Right lobe of liver (tissue), 4 donors: Measurements from ENCODE around the gene UTP14C.

Experiments
- POLR2A ChIP-seq: fragments of 450-650 bp; IDR thresholded peaks from one replicate; pipeline ENCODE4 v1.6.1; 2017; ENCODE audit warnings: antibody characterized with exemption, mild to moderate bottlenecking
- TF ChIP-seq, protein P1 (sequence below), 4 donors: fragments of 200-600 bp in 3 of 4; fragments of 450-650 bp in 1 of 4; IDR thresholded peaks; one replicate each; pipeline versions ENCODE4 v1.5.1 to v1.8.0; 2016 to 2022; ENCODE audit warnings: antibody characterized with exemption in 4 of 4, mild to moderate bottlenecking in 2 of 4
- donor health status: DM: no; HTN: no; CAD: no.
- donor health status: DM: no; HTN: no; CAD: no.
- donor health status: DM: no; HTN: yes; CAD: no.

- TF ChIP-seq, protein P1, sequence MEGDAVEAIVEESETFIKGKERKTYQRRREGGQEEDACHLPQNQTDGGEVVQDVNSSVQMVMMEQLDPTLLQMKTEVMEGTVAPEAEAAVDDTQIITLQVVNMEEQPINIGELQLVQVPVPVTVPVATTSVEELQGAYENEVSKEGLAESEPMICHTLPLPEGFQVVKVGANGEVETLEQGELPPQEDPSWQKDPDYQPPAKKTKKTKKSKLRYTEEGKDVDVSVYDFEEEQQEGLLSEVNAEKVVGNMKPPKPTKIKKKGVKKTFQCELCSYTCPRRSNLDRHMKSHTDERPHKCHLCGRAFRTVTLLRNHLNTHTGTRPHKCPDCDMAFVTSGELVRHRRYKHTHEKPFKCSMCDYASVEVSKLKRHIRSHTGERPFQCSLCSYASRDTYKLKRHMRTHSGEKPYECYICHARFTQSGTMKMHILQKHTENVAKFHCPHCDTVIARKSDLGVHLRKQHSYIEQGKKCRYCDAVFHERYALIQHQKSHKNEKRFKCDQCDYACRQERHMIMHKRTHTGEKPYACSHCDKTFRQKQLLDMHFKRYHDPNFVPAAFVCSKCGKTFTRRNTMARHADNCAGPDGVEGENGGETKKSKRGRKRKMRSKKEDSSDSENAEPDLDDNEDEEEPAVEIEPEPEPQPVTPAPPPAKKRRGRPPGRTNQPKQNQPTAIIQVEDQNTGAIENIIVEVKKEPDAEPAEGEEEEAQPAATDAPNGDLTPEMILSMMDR (IDR thresholded peaks at IDR 0.05), result no peak
- TF ChIP-seq POLR2A, result no peak
These were observed 47.6 kb upstream of the UTP14C start for GRCh38 chr13:51976890-51977289.
